HL-60 (cell line): ENCODE results near the gene MOGAT1.

Experiments used
- DNase-seq, 2 experiments: peaks; one replicate each; pipeline ENCODE4 v3.0.0-alpha.2; 2010 to 2020; ENCODE audit warnings: low read depth in 1 of 2, low spot score in 1 of 2
- H3K27ac ChIP-seq: fragments of 250-450 bp; sonication (Bioruptor Pico); replicated peaks from 2 replicates; pipeline ENCODE4 v1.5.1; 2020; ENCODE audit warnings: mild to moderate bottlenecking, moderate library complexity
- H3K27me3 ChIP-seq: fragments of 250-450 bp; sonication (Bioruptor Pico); 2 replicates; pipeline ENCODE4 v1.5.1; 2021; ENCODE audit warnings: mild to moderate bottlenecking, moderate library complexity; ENCODE audit not compliant: insufficient read depth, poor library complexity, severe bottlenecking
- H3K4me3 ChIP-seq: replicated peaks from 2 replicates; pipeline ENCODE4 v1.5.1; 2011; ENCODE audit warnings: mild to moderate bottlenecking, control low read depth, low read length; ENCODE audit not compliant: insufficient read depth
- CTCF ChIP-seq: IDR thresholded peaks from one replicate; pipeline ENCODE4 v1.5.1; 2011; ENCODE audit warnings: low read length, control low read depth, inconsistent platforms; ENCODE audit not compliant: insufficient read depth
- GABPA ChIP-seq: IDR thresholded peaks from 2 replicates; pipeline ENCODE4 v1.6.1; 2012; ENCODE audit warnings: low read depth
- POLR2AphosphoS5 ChIP-seq: IDR thresholded peaks from 2 replicates; pipeline ENCODE4 v1.6.1; 2012; ENCODE audit warnings: low read depth
- REST ChIP-seq: IDR thresholded peaks from 2 replicates; pipeline ENCODE4 v1.6.1; 2012; ENCODE audit warnings: low read depth; ENCODE audit not compliant: insufficient replicate concordance
- SPI1 ChIP-seq: IDR thresholded peaks from 2 replicates; pipeline ENCODE4 v1.6.1; 2012; ENCODE audit warnings: low read depth, mild to moderate bottlenecking, borderline replicate concordance

Gene MOGAT1

GRCh38 chr2:222656526-222657446 is 14.7 kb upstream of the MOGAT1 start:
- DNase-seq: no peak
- no peaks in the 10 kb centered on the region for H3K27me3 ChIP-seq
- TF ChIP-seq POLR2AphosphoS5 (no peak), GABPA (no peak), SPI1 (no peak), CTCF (no peak), REST (no peak)
- H3K4me3 ChIP-seq: peak overlapping the region; percentile 60
- peak overlapping the region; percentile 99 for H3K27ac ChIP-seq

GRCh38 chr2:222663479-222663878 is 8.0 kb upstream of the MOGAT1 start:
- peak in 1 of 2 experiments; percentile 43 for DNase-seq
- Histone ChIP-seq H3K27ac (peak overlapping the region; percentile 51), H3K4me3 (no peak overlapping the region), H3K27me3 (no peaks in the 10 kb centered on the region)
- TF ChIP-seq SPI1 (no peak), GABPA (no peak), CTCF (no peak), POLR2AphosphoS5 (no peak), REST (no peak)

GRCh38 chr2:222668494-222669154 is 2.8 kb upstream of the MOGAT1 start:
- TF ChIP-seq REST (no peak), SPI1 (no peak), CTCF (no peak), POLR2AphosphoS5 (no peak)
- H3K4me3 ChIP-seq: no peak overlapping the region
- no peaks in the 10 kb centered on the region for H3K27me3 ChIP-seq
- peak overlapping the region; percentile 40 for H3K27ac ChIP-seq
- peak in 1 of 2 experiments; percentile 9 for DNase-seq
